Ascending aorta (tissue), 2 donors: Measurements from ENCODE around the gene COL8A1. TPM values are rescaled to one million over a fixed set of nuclear protein-coding genes. Genes with fewer than 3 reads are reported as not detected.

ENCODE experiments used
- DNase-seq, 2 donors: peaks; one replicate each; pipeline ENCODE4 v3.0.0-alpha.2; 2019; ENCODE audit warnings: low spot score in 2 of 2
- H3K27ac ChIP-seq, 2 donors: fragments of 200-600 bp; sonication (generic); one replicate each; pipeline ENCODE4 v1.5.1; 2016 to 2017; ENCODE audit warnings: mild to moderate bottlenecking in 1 of 2
- H3K27me3 ChIP-seq: fragments of 200-600 bp; sonication (generic); one replicate; pipeline ENCODE4 v1.5.1; 2017
- H3K36me3 ChIP-seq, 2 donors: fragments of 200-600 bp; sonication (generic); one replicate each; pipeline ENCODE4 v1.5.1; 2016
- H3K4me1 ChIP-seq, 2 donors: fragments of 200-600 bp; sonication (generic); one replicate each; pipeline ENCODE4 v1.5.1; 2016 to 2017; ENCODE audit warnings: mild to moderate bottlenecking in 1 of 2
- H3K4me3 ChIP-seq, 2 donors: fragments of 200-600 bp; sonication (generic); one replicate each; pipeline ENCODE4 v1.5.1; 2016 to 2017; ENCODE audit warnings: mild to moderate bottlenecking in 1 of 2
- H3K9me3 ChIP-seq, 2 donors: fragments of 200-600 bp; sonication (generic); one replicate each; pipeline ENCODE4 v1.5.1; 2016
- intact Hi-C: fragments of 100-400 bp; cut with DNase I; formaldehyde crosslinking; loops from one replicate; pipeline ENCODE4 v1.15.1; 2023
- total RNA-seq: library from RNA; depleted of rRNA; stranded (reverse); fragments of >200 nt; gene quantifications from one replicate; pipeline ENCODE4 v1.1.0, GENCODE V29; 2016
- TF ChIP-seq, protein P1 (sequence below), 3 experiments: fragments of 200-600 bp in 2 of 3; fragments of 450-650 bp in 1 of 3; sonication (generic) in 2 of 3; IDR thresholded peaks; one replicate each; pipeline ENCODE4 v1.5.1; 2016 to 2019; ENCODE audit warnings: antibody characterized with exemption in 3 of 3, mild to moderate bottlenecking in 1 of 3, moderate library complexity in 1 of 3

Gene COL8A1
- total RNA-seq, 1 donor from 2014 or later = 459 TPM

DNA sequence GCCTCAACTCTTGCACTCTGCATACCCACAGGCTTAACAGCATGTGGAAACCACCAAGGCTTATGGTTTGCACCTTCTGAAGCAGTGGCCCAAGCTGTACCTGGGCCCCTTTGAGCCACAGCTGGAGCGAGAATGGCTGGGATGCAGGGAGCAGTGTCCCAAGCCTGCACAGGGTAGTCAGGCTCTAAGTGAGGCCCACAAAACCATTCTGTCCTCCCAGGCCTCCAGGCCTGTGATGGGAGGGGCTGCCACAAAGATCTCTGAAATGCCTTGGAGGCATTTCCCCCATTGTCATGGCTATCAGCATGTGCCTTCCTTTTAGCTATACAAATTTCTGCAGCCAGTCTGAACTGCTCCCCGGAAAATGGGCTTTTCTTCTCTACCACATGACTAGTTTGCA lies 166.8 kb downstream of the COL8A1 start:
- H3K9me3 ChIP-seq = peaks cover 8 to 16% of the 10 kb centered on the region in 2 donors
- intact Hi-C loops = no loop called here

DNA sequence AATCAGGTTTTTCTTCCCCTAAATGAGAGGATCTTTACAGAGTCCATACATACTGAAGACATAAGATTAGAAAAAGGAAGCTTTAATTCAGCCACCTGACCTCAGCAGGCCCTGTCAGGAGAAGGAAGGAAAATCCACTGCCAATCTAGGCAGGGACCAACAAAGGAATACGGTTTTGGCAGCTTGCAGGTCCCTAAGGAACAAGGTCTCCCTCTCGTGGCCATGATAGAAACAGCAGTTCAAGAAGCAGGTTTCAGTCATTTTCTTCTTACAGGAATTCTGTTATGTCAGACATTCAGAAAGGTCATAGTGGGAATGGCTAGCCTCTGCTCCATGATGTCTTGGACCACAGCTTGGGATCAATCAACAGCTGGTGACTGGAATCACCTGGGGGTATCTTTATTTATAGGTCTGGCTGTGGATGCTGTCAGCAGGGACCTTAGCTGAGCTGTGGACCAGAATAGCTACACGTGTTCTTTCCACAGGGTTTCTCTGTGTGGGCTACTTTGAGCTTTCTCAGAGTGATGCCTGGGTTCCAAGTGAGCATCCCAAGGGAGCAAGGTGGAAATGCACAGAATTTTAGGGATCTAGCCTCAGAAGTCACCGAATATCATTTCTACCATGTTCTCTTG lies 169.9 kb downstream of the COL8A1 start:
- peaks cover 0 to 4% of the 10 kb centered on the region in 2 donors for H3K4me1 ChIP-seq
- peak in 1 of 2 donors; percentile 83 for DNase-seq
- no peaks in the 10 kb centered on the region for H3K36me3 ChIP-seq
- H3K27ac ChIP-seq = no peak overlapping the region
- no peak overlapping the region for H3K4me3 ChIP-seq
- H3K9me3 ChIP-seq = peaks cover 8 to 16% of the 10 kb centered on the region in 2 donors
- intact Hi-C loops = no loop called here
- H3K27me3 ChIP-seq = no peaks in the 10 kb centered on the region
- TF ChIP-seq, protein P1, sequence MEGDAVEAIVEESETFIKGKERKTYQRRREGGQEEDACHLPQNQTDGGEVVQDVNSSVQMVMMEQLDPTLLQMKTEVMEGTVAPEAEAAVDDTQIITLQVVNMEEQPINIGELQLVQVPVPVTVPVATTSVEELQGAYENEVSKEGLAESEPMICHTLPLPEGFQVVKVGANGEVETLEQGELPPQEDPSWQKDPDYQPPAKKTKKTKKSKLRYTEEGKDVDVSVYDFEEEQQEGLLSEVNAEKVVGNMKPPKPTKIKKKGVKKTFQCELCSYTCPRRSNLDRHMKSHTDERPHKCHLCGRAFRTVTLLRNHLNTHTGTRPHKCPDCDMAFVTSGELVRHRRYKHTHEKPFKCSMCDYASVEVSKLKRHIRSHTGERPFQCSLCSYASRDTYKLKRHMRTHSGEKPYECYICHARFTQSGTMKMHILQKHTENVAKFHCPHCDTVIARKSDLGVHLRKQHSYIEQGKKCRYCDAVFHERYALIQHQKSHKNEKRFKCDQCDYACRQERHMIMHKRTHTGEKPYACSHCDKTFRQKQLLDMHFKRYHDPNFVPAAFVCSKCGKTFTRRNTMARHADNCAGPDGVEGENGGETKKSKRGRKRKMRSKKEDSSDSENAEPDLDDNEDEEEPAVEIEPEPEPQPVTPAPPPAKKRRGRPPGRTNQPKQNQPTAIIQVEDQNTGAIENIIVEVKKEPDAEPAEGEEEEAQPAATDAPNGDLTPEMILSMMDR (IDR thresholded peaks at IDR 0.05) = peak; percentile 37 to 83 (median 83)

More for the DNA sequence above, 166.8 kb downstream of the COL8A1 start:
- no peak overlapping the region for H3K4me3 ChIP-seq
- H3K27ac ChIP-seq = no peak overlapping the region
- H3K4me1 ChIP-seq = no peaks in the 10 kb centered on the region
- no peak for DNase-seq
- no peaks in the 10 kb centered on the region for H3K36me3 ChIP-seq
- H3K27me3 ChIP-seq = no peaks in the 10 kb centered on the region
- TF ChIP-seq, protein P1 (IDR thresholded peaks at IDR 0.05) = no peak

DNA sequence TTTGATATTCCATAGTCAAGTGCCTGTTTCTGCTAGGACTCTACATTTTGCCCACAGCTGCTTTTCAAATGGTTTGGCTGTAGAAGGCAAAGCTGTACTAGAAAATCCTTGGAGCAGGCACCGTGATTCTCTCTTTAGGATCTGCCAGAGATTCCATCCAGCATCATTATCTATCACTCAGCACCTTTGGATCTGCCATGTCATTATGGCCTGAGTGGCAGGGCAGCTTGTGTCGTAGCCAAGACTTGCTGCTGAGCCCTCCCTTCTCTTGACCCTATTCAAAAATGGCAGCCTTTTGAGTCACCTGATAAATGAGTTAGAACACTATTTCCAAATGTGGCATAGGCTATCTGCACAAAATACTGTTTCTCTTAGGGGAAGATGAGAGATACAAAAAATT lies 171.2 kb downstream of the COL8A1 start:
- TF ChIP-seq, protein P1 (IDR thresholded peaks at IDR 0.05) = no peak

DNA sequence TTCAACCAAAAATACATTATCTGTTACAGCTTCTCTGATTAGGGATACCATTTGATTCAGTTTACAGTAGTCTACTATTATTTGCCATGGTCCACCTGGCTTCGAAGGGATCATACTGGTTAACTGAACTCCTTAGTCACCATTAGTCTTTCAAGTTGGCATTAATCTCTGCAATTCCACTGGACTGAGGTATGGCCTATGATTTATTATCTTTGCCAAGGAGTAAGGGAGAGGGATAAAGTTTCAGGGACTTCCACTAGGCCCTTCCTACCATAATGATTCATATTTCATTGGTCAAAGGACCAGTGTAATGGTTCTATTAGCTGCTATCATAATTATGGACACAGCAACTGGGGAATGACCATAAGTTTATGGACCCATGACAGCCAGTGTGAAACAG lies 172.0 kb downstream of the COL8A1 start:
- TF ChIP-seq, protein P1 (IDR thresholded peaks at IDR 0.05) = no peak
- Histone ChIP-seq H3K36me3 (no peaks in the 10 kb centered on the region), H3K9me3 (peaks cover 0 to under 1% of the 10 kb centered on the region in 2 donors), H3K4me1 (peaks cover 0 to 4% of the 10 kb centered on the region in 2 donors), H3K27ac (no peak overlapping the region), H3K27me3 (no peaks in the 10 kb centered on the region), H3K4me3 (no peak overlapping the region)
- DNase-seq = no peak
- intact Hi-C loops = no loop called here

More for the DNA sequence above, 171.2 kb downstream of the COL8A1 start:
- H3K4me1 ChIP-seq = peaks cover 0 to 4% of the 10 kb centered on the region in 2 donors
- no peak overlapping the region for H3K27ac ChIP-seq
- intact Hi-C loops = no loop called here
- no peaks in the 10 kb centered on the region for H3K27me3 ChIP-seq
- peaks cover 8 to 9% of the 10 kb centered on the region in 2 donors for H3K9me3 ChIP-seq
- H3K36me3 ChIP-seq = no peaks in the 10 kb centered on the region
- DNase-seq = no peak
- H3K4me3 ChIP-seq = no peak overlapping the region

DNA sequence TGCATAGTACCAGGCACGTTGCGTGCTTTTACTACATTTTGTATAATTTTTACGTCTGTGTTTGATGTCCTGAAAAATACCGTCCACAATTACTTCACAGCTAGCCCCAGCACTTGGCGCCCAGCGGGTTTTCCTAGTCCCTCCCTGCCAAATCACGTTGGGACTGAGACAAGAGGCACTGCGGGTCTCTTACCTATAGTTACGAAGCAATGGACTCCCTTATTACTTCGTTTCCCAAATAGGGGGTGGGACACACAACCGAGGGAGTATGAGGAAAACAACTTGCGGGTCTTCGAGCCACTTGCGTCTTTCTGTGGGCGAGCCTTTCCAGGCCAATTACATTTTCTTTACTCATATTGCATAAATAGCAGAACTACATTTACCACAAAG lies 178.6 kb downstream of the COL8A1 start:
- Histone ChIP-seq H3K36me3 (no peaks in the 10 kb centered on the region), H3K4me1 (peaks cover 0 to 19% of the 10 kb centered on the region in 2 donors), H3K27me3 (no peaks in the 10 kb centered on the region), H3K9me3 (no peaks in the 10 kb centered on the region), H3K27ac (peak overlapping the region; percentile 90), H3K4me3 (peak overlapping the region; percentile 71 to 79)
- DNase-seq = no peak
- TF ChIP-seq, protein P1 (IDR thresholded peaks at IDR 0.05) = no peak
- intact Hi-C loops = loop anchor here (5.0 kb wide), 2 partner anchors 445 to 915 kb away; partner anchors contain the start of genes DCBLD2 and TBC1D23
